Naive thymus-derived CD4-positive, alpha-beta T cell (primary cell): ENCODE results near the gene GNAT1. TPM values are rescaled to one million over a fixed set of nuclear protein-coding genes. Genes with fewer than 3 reads are reported as not detected.

Experiments used
- ATAC-seq: fragments of 150-1000 bp; cut with Tn5 transposase; 2 replicates; pipeline ENCODE4 v1.10.0; 2021; ENCODE audit warnings: mild to moderate bottlenecking, moderate library complexity
- CTCF ChIA-PET: fragments of 350-600 bp; sonication (Branson Sonifier 250); formaldehyde crosslinking; loops from one replicate; lab custom pipeline; 2021; ENCODE audit warnings: antibody characterized with exemption; lab: Charles Lee
- POLR2A ChIA-PET: fragments of 350-600 bp; sonication (Branson Sonifier 250); formaldehyde crosslinking; loops from one replicate; lab custom pipeline; 2021; ENCODE audit warnings: antibody characterized with exemption, inconsistent platforms; lab: Charles Lee
- DNase-seq, 9 donors: peaks; one replicate each; pipeline versions ENCODE4 v3.0.0 to v3.0.0-alpha.2; 2020 to 2022; ENCODE audit warnings: mixed read lengths in 1 of 9
- H3K27ac ChIP-seq: one replicate; pipeline ENCODE4 v1.7.0; 2013; ENCODE audit warnings: mild to moderate bottlenecking, low read depth, low read length, moderate library complexity
- H3K27me3 ChIP-seq, 2 donors: one replicate each; pipeline ENCODE4 v1.7.0; 2013; ENCODE audit warnings: low read length in 2 of 2, mild to moderate bottlenecking in 2 of 2, moderate library complexity in 2 of 2; ENCODE audit not compliant: control insufficient read depth in 2 of 2, insufficient read depth in 2 of 2
- H3K36me3 ChIP-seq, 3 experiments: 1 replicate in 2 of 3; 2 replicates in 1 of 3; pipeline ENCODE4 v1.7.0; 2013; ENCODE audit warnings: low read length in 3 of 3, mild to moderate bottlenecking in 3 of 3, moderate library complexity in 1 of 3; ENCODE audit not compliant: insufficient read depth in 3 of 3, control insufficient read depth in 2 of 3
- H3K4me1 ChIP-seq, 2 donors: one replicate each; pipeline ENCODE4 v1.7.0; 2013; ENCODE audit warnings: low read length in 2 of 2, mild to moderate bottlenecking in 2 of 2, moderate library complexity in 1 of 2; ENCODE audit not compliant: control insufficient read depth in 2 of 2, insufficient read depth in 2 of 2
- H3K4me3 ChIP-seq: 2 replicates; pipeline ENCODE4 v1.7.0; 2013; ENCODE audit warnings: mild to moderate bottlenecking, low read length
- H3K9me3 ChIP-seq, 3 experiments: 1 replicate in 2 of 3; 2 replicates in 1 of 3; pipeline ENCODE4 v1.7.0; 2013; ENCODE audit warnings: low read length in 3 of 3; ENCODE audit not compliant: control insufficient read depth in 2 of 3
- H3K27ac Mint-ChIP-seq, 9 donors: one replicate each; pipeline ENCODE4 v1.8.0; 2020 to 2022; ENCODE audit warnings: mixed read lengths in 9 of 9, mild to moderate bottlenecking in 8 of 9, moderate library complexity in 5 of 9, inconsistent platforms in 2 of 9
- H3K27me3 Mint-ChIP-seq, 5 donors: one replicate each; pipeline ENCODE4 v1.8.0; 2021 to 2022; ENCODE audit warnings: mixed read lengths in 5 of 5, mild to moderate bottlenecking in 1 of 5
- H3K36me3 Mint-ChIP-seq, 5 donors: one replicate each; pipeline ENCODE4 v1.8.0; 2020 to 2022; ENCODE audit warnings: mixed read lengths in 5 of 5, mild to moderate bottlenecking in 3 of 5, inconsistent platforms in 1 of 5
- H3K4me1 Mint-ChIP-seq, 7 donors: one replicate each; pipeline ENCODE4 v1.8.0; 2020 to 2022; ENCODE audit warnings: mixed read lengths in 7 of 7, mild to moderate bottlenecking in 3 of 7, inconsistent platforms in 1 of 7
- H3K4me3 Mint-ChIP-seq, 10 donors: one replicate each; pipeline ENCODE4 v1.8.0; 2020 to 2022; ENCODE audit warnings: mild to moderate bottlenecking in 10 of 10, mixed read lengths in 10 of 10, moderate library complexity in 6 of 10, inconsistent platforms in 2 of 10
- H3K9me3 Mint-ChIP-seq, 11 donors: one replicate each; pipeline ENCODE4 v1.8.0; 2020 to 2022; ENCODE audit warnings: mixed read lengths in 11 of 11, mild to moderate bottlenecking in 4 of 11, inconsistent platforms in 1 of 11, moderate library complexity in 1 of 11
- intact Hi-C, 2 donors: fragments of 100-400 bp; cut with micrococcal nuclease; formaldehyde crosslinking; loops; one replicate each; pipeline ENCODE4 v1.15.1; 2023
- polyA plus RNA-seq, 2 donors: library from polyadenylated mRNA; unstranded; fragments of 300-500 nt; fragmentation: Illumina TruSeq; gene quantifications; one replicate each; pipeline ENCODE4 v1.2.3, GENCODE V29; 2021
- total RNA-seq, 6 experiments: library from RNA in 5 of 6; stranded (reverse) in 5 of 6; gene quantifications; 1 replicate in 5 of 6; 2 replicates in 1 of 6; pipeline ENCODE4 v1.2.3 and lab custom pipeline; 2021 to 2026

Gene GNAT1
- total and polyA plus RNA-seq, 7 experiments from 2014 or later = 0.24 to 1.2 TPM; not detected in 5

- Mint-ChIP-seq H3K4me1 (peaks cover 0 to 6% (median 2%) of the 10 kb centered on the region in 7 donors), H3K4me3 (no peak overlapping the region), H3K36me3 (no peaks in the 10 kb centered on the region), H3K27me3 (no peaks in the 10 kb centered on the region), H3K9me3 (no peaks in the 10 kb centered on the region), H3K27ac (no peak overlapping the region)
- Histone ChIP-seq H3K4me1 (no peaks in the 10 kb centered on the region), H3K36me3 (no peaks in the 10 kb centered on the region), H3K27ac (no peak overlapping the region), H3K4me3 (no peak overlapping the region), H3K27me3 (no peaks in the 10 kb centered on the region), H3K9me3 (no peaks in the 10 kb centered on the region)
- ATAC-seq (no peak), DNase-seq (no peak)
- ChIA-PET POLR2A (no interaction called here), CTCF (no interaction called here)
- intact Hi-C loops = no loop called here
Measured at GRCh38 chr3:50174947-50175524, 16.4 kb upstream of the GNAT1 start.

- no peak for ATAC-seq
- H3K27ac ChIP-seq = no peak overlapping the region
- Mint-ChIP-seq H3K9me3 (no peaks in the 10 kb centered on the region), H3K27me3 (no peaks in the 10 kb centered on the region), H3K36me3 (no peaks in the 10 kb centered on the region), H3K4me1 (peaks cover 0 to 6% (median 2%) of the 10 kb centered on the region in 7 donors), H3K27ac (no peak overlapping the region), H3K4me3 (no peak overlapping the region)
- no peak overlapping the region for H3K4me3 ChIP-seq
- intact Hi-C loops = no loop called here
- ChIA-PET POLR2A (no interaction called here), CTCF (no interaction called here)
- no peaks in the 10 kb centered on the region for H3K9me3 ChIP-seq
- no peak for DNase-seq
- H3K27me3 ChIP-seq = no peaks in the 10 kb centered on the region
- no peaks in the 10 kb centered on the region for H3K4me1 ChIP-seq
- no peaks in the 10 kb centered on the region for H3K36me3 ChIP-seq
Measured at GRCh38 chr3:50177346-50177745, 14.1 kb upstream of the GNAT1 start.

- ChIA-PET CTCF (interaction anchor here (1.2 kb wide), 2 partner anchors 10 to 13 kb away, joined by 3 to 4 read pairs; no protein-coding TSS in a partner anchor), POLR2A (no interaction called here)
- no peak for DNase-seq
- Histone ChIP-seq H3K36me3 (no peaks in the 10 kb centered on the region), H3K9me3 (no peaks in the 10 kb centered on the region), H3K4me3 (no peak overlapping the region), H3K27ac (no peak overlapping the region), H3K4me1 (no peaks in the 10 kb centered on the region), H3K27me3 (no peaks in the 10 kb centered on the region)
- H3K36me3 Mint-ChIP-seq = no peaks in the 10 kb centered on the region
- H3K27ac Mint-ChIP-seq = no peak overlapping the region
- H3K4me3 Mint-ChIP-seq = no peak overlapping the region
- no peaks in the 10 kb centered on the region for H3K27me3 Mint-ChIP-seq
- intact Hi-C loops = no loop called here
- H3K9me3 Mint-ChIP-seq = no peaks in the 10 kb centered on the region
- ATAC-seq = no peak
- peaks cover 0 to 3% (median 0%) of the 10 kb centered on the region in 7 donors for H3K4me1 Mint-ChIP-seq
Measured at GRCh38 chr3:50179710-50180109, 11.7 kb upstream of the GNAT1 start.

GRCh38 chr3:50181985-50182384 is 9.4 kb upstream of the GNAT1 start:
- no peaks in the 10 kb centered on the region for H3K4me1 ChIP-seq
- intact Hi-C loops = no loop called here
- ATAC-seq (no peak), DNase-seq (no peak)
- Mint-ChIP-seq H3K4me1 (peaks cover 0 to 3% (median 0%) of the 10 kb centered on the region in 7 donors), H3K9me3 (no peaks in the 10 kb centered on the region), H3K36me3 (no peaks in the 10 kb centered on the region), H3K27ac (peak overlapping the region in 1 of 9 donors; percentile 10), H3K27me3 (no peaks in the 10 kb centered on the region), H3K4me3 (no peak overlapping the region)
- H3K27me3 ChIP-seq = no peaks in the 10 kb centered on the region
- no peak overlapping the region for H3K4me3 ChIP-seq
- ChIA-PET CTCF (interaction anchor here (0.9 to 1.3 kb wide), 2 partner anchors 10 to 44 kb away, joined by 3 read pairs; no protein-coding TSS in a partner anchor), POLR2A (no interaction called here)
- no peaks in the 10 kb centered on the region for H3K36me3 ChIP-seq
- H3K9me3 ChIP-seq = no peaks in the 10 kb centered on the region
- no peak overlapping the region for H3K27ac ChIP-seq

GRCh38 chr3:50182533-50183099 is 8.8 kb upstream of the GNAT1 start:
- H3K27me3 Mint-ChIP-seq = no peaks in the 10 kb centered on the region
- no peak overlapping the region for H3K4me3 ChIP-seq
- H3K9me3 Mint-ChIP-seq = no peaks in the 10 kb centered on the region
- no peaks in the 10 kb centered on the region for H3K9me3 ChIP-seq
- H3K4me1 ChIP-seq = no peaks in the 10 kb centered on the region
- CTCF ChIA-PET = interaction anchor here (0.9 to 1.3 kb wide), 2 partner anchors 11 to 43 kb away, joined by 3 read pairs; no protein-coding TSS in a partner anchor
- ATAC-seq (no peak), DNase-seq (no peak)
- no peak overlapping the region for H3K27ac Mint-ChIP-seq
- H3K27ac ChIP-seq = no peak overlapping the region
- no peaks in the 10 kb centered on the region for H3K36me3 Mint-ChIP-seq
- H3K27me3 ChIP-seq = no peaks in the 10 kb centered on the region
- H3K4me1 Mint-ChIP-seq = peaks cover 0 to 3% (median 0%) of the 10 kb centered on the region in 7 donors
- intact Hi-C loops = no loop called here
- POLR2A ChIA-PET = no interaction called here
- H3K36me3 ChIP-seq = no peaks in the 10 kb centered on the region
- H3K4me3 Mint-ChIP-seq = no peak overlapping the region

- intact Hi-C loops = no loop called here
- H3K4me3 Mint-ChIP-seq = no peak overlapping the region
- peaks cover 0 to 3% (median 0%) of the 10 kb centered on the region in 7 donors for H3K4me1 Mint-ChIP-seq
- no peaks in the 10 kb centered on the region for H3K36me3 ChIP-seq
- H3K27me3 ChIP-seq = no peaks in the 10 kb centered on the region
- no peaks in the 10 kb centered on the region for H3K36me3 Mint-ChIP-seq
- peak overlapping the region in 1 of 9 donors; percentile 45 for H3K27ac Mint-ChIP-seq
- DNase-seq (no peak), ATAC-seq (no peak)
- H3K27ac ChIP-seq = no peak overlapping the region
- H3K9me3 ChIP-seq = no peaks in the 10 kb centered on the region
- no peaks in the 10 kb centered on the region for H3K4me1 ChIP-seq
- H3K9me3 Mint-ChIP-seq = no peaks in the 10 kb centered on the region
- CTCF ChIA-PET = interaction anchor here (0.8 to 0.9 kb wide), 2 partner anchors 9 to 45 kb away, joined by 3 read pairs; no protein-coding TSS in a partner anchor
- no peaks in the 10 kb centered on the region for H3K27me3 Mint-ChIP-seq
- POLR2A ChIA-PET = no interaction called here
- H3K4me3 ChIP-seq = no peak overlapping the region
Measured at GRCh38 chr3:50183755-50184154, 7.7 kb upstream of the GNAT1 start.
